Limb (tissue), 2 donors: ENCODE data around the gene RPS3.
"Not testable (repeated sequence)": the region's sequence is repeated elsewhere in the genome, so short reads cannot be mapped to it uniquely, and the experiment has no call there.

Experiments
- DNase-seq, 2 donors: peaks; one replicate each; pipeline ENCODE4 v3.0.0-alpha.2; 2016; ENCODE audit errors: extremely low spot score in 2 of 2

RPS3 gene

DNA sequence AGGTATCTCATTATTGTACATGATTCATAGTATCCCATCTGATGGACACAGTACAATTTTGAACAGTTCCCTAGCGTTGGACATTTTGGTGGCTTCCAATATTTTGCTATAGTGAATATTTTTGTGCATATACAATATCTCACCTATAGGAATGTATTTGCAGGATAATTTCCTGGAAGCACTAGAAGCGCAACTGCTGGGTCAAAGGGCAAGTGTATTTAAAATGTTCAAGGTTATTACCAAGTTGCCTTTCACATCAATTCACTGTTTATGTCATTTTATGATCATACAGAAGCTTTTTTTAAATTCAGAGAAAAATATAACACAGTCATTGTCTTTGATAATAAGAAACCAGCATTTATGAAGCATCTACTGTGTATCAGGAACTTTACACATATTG, 19.1 kb upstream of the RPS3 start:
- no peak for DNase-seq

DNA sequence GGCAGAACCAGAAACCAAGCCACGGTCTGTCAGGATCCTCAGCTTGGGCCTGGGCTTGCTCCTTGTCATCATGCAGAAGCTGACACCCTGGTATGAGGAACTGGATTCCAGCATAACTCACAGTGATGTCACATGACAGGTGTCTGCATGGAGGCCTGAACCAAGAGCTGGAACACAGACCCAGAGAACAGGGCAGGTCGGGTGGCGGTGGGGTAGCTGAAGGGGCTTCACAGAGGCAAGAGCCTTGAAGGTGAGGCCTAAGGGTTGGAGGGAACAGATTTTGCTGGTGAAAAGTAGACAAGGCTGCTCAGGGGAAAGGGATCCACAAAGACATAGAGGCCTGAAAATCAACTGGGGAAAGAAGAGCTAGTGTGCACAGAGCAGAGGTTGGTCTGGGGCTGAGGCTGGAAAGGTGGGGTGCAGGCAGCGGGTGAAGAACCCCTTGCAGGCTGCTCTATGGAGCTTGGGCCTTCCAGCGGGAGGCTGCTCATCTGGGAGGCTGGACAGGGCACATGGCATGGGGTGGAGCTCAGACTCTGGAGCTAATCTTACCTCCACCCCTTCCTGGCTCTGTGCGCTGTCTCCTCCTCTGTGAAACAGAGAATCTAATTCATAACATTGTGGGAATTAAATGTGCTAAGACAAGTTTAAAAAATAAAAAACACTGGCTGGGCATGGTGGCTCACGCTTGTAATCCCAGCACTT, 18.4 kb upstream of the RPS3 start:
- no peak for DNase-seq

DNA sequence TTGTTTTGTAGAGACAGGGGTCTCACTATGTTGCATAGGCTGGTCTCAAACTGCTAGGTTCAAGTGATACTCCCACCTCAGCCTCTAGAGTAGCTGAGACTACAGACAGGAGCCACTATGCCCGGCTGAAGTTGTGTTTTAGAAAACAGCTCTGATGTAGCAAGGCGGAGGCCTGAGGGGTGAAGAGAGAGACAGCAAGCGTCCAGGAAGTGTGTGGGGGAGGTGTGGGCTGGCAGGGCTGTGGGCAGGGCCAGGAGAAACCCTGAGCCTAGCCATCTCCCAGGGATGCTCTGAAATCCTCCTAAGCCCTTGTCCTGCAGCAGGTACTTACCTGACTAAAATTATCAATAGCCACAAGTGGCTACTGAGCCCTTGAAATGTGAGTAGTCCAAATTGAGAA, 16.1 kb upstream of the RPS3 start:
- DNase-seq = no peak

DNA sequence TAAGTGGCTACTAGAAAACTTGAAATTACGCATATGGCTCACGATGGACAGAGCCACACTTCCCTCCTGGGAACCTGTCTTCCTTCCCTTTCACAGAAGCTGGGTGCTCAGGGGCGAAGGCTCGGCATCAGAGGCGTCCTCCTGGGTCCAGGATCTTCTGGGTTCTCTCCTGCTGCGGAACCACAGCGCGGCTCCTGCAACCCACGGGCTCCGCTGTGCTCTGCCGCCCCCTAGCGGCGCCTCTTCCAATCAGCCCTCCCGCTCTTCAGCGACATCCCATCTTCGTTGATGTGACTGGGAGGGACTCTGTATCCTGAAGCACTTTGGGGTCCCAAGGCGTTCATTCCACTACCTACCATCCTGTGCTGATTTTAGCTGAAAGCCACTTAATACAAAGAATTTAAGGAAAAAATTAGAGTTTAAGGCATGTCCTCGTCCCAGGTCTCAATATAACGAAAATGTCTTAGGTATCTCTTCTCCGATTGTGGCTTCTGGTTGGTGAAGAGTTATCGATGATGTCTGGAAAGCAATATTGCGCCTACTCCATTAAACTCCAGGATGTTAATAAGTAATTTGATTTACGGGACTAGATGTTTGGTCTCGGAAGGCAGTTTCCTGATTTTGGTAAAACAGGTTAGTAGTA, 14.8 kb upstream of the RPS3 start:
- DNase-seq = peak; percentile 61 to 85

DNA sequence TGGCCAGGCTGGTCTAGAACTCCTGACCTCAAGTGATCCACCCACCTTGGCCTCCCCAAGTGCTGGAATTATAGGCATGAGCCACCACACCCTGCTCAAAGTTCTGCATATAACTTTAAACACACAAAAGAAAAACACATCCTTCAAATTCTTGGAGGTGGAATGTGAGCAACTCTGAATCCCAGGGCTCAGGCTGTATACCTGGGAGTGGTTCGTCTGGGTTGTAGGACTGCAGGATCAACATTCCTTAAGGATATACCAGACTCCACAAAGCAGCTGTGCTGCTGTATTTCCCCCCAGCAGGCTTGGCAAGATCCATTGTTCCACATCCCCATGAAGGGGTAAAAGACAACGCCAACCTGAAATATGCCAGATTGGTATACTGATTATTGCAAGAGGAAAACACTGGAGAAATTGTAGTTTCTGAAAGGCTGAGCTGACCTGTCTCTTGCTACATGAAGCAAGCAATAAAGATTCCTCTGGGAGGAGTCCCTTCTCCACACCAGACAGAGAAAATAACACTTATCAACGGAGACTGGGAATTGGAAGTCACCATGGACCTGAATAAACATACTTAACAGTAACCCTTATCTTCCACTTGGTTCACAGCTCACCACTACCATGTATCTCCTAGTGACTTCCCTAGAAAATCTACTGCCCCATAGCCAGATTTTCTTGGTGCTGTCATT, 12.2 kb upstream of the RPS3 start:
- DNase-seq = no peak

DNA sequence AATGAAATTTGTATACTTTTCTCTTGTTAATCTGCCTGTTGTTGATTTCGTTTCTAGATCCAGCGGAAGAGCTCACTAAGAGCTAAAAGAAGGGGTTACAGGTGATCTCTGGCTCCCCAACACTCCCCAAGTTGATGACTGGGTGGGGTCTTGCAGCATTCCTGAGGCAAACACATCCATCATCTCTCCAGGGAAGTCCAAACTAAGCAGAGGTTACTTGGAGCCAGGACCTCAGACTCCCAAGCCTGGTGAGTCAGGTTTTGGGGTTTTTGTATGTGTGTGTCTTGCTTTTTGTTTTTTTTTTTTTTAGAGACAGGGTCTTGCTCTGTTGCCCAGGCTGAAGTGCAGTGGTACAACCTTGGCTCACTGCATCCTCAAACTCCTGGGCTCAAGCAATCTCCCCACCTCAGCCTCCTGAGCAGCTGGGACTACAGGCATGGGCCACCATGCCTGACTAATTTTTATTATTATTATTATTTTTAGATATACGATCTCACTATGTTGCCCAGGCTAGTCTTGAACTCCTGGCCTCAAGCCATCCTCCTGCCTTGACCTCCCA, 11.5 kb upstream of the RPS3 start:
- DNase-seq = no peak

DNA sequence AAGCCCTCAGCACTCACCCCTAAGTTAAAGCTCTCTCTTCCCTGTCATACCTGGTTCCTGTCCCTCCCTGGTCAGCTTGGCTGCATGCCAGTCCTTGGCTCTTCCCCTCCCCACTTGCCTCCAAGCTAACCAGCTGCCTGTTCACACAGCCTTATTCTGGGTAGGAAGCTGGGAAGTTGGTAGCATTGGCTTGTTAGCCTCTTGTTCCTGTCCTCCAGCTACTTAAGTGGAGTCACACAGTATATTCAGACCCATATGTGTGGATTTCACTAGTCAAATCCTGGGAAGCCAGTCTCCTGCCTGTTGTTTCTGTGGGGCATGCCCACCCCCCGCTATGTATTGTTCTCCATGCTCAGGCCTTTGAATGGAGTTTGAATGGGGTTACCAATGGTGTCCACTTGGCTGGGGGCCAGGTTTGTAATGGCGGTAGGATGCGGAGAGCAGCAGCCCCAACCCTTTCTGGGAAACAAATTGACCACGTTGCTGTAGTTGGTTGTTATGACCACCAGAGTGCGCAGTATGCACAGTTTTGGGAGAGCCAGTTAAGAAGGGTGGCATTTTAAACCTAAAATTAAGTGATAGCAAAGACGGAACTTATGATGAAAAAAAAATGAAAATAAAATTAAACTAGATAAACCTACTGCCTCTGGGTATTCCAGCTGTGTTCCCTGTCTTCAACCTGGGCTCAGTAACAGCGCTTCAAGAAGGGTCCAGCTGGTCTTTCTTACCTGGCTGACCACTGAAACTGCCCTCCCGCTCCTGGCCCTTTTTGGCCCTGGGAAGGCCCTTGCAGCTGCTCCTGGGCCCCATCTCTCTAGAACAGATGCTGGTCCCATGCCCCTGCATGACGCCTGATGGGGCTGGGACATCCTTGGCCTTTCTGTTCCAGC, 10.7 kb upstream of the RPS3 start:
- peak; percentile 72 to 79 for DNase-seq

DNA sequence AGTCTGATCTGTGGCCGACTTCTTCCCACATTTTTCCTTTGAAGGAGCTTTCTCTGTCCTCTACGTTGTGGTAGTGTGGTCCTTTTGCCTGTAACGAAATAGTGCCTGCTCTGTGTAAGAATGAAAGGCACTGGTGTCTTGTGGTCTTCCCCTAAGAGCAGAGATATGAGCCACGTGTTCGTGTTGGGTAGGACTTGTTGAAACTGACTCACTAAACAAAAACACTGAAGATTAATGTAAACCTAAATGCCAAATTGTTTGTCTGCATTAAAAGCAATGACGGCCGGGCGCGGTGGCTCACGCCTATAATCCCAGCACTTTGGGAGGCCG, 10.1 kb upstream of the RPS3 start:
- no peak for DNase-seq

DNA sequence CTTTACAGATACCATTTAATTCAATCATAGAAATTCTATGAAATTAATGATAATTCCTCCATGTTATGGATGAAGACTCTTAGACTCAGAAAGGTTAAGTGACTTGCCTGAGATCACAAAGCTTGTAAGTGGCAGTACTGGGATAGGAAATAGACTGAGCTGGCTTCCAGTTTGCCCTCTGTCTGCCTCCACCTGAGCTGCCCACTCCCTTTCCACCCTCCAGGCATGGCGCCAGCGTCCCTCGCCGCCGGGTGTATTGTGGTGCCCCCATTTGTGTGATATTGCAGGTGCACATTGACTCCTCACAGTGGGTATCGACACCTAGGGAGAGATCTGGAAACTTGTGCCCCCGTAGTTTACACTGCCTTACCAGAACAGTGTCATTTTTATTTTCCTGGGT, 9.4 kb upstream of the RPS3 start:
- no peak for DNase-seq

DNA sequence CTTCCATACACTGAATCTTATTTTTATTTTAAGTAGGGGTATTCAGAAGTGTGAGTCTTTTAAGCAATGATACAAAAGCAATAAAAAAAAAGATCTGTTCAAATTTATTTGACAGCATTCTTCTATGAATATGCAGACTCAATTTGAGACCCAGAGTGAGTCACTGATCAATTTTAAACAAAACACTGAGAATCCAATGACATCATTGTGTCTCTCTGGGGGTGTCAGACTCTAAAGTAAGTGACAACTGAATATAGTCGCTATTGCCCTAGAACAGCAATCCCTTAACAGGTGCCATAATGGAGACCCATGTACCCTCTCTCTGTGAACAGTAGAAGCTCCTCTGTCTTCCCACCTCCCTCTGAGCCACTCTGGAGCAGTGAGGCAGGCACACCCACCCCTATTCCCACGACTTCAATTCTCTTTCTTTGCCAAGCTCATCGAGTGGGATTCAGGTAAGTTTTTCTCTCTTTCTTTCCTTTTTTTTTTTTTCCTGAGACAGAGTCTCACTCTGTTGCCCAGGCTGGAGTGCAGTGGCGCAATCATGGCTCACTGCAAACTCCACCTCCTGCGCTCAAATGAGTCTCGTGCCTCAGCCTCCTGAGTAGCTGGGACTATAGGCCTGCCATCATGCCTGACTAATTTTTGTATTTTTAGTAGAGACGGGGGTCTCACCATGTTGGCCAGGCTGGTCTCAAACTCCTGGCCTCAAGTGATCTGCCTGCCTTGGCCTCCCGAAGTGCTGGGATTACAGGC, 5.1 kb upstream of the RPS3 start:
- no peak for DNase-seq

DNA sequence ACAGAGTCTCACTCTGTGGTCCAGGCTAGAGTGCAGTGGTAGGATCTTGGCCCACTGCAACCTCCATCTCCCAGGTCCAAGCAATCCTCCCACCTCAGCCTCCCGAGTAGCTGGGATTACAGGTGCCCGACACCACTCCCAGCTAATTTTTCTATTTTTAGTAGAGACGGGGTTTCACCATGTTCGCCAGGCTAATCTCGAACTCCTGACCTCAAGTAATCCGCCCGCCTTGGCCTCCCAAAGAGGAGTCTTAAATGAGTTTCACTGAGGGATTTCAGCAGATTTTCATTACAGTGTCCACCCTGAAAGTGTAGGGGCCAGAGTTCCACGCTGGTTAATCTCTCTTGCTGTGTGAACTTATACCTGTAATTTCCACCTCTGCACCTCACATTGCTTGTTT, 412 bp upstream of the RPS3 start:
- DNase-seq = no peak

DNA sequence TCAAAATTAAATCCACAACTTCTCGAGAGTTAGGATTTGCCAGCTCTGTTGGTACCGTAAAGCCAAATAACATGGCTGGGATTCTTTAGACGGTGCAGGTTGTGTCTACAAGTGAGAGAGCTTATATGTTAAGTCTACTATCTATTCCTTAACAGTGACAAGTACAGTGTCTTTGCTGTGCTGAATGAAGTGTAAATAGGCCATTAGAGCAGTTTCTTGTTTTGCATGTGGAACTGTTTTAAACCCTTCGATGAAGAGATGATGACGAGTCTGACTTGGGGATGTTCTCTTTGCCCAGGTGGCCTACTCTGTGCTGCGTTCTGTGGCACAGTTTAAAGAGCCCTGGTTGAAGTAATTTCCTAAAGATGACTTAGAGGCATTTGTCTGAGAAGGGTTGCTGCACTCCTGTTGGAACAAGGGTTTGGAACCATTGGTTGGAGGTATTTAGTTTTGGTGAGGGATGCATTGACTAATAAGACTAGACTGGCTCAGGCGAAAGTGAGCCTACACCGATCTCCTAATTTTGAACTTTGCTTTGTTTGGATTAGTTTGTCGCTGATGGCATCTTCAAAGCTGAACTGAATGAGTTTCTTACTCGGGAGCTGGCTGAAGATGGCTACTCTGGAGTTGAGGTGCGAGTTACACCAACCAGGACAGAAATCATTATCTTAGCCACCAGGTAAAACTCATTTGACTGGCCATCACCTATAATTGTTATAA, 988 bp downstream of the RPS3 start:
- DNase-seq = no peak

DNA sequence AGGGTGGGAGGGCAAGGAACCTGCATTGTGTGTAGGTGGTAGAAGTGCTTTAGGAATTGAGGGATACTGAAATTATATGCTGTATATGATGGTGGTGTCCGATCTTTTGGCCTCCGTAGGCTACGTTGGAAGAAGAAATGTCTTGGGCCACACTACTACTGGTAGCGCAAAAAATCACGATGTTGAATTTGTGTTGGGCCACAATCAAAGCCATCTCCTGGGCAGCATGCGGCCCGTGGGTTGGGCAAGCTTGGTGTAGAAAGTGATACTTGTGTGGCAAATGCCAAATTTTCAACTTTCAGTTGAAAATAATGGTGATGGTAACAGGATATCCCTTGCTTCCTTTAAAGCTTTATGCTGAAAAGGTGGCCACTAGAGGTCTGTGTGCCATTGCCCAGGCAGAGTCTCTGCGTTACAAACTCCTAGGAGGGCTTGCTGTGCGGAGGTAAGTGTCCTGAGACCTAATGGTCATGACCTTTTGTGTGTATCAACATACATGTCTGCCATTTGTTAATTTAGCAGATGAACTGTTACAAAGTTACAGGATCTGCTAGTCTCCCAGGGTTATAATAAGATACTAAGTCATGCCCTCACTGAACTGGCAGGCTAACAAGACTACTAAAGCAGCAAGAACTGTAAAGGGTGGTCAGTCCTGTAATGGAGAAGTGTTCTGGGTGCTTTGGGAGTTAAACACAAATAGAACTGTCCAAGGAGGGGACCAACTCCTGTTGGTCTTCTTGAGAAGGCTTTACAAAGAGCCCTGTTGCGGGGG, 2.9 kb downstream of the RPS3 start:
- DNase-seq = no peak

DNA sequence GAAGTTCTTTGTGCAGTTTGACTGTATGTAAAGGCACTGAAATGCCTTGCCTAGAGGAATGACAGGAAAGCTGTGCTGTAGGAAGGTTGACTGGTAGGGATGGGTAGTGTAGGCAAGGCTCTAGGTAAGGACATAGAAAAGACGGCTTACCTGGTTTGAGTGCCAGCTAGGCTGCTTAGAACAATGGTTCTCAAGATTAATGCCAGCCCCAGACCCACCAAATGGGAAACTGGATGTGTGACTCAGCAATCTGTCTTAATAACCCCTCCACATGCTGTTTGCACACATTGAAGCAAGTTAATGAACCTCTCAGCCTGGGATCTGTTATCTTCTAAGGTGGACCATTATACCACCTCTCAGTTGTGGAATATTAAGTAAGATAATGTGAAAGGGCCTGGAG, 3.7 kb downstream of the RPS3 start:
- no peak for DNase-seq

DNA sequence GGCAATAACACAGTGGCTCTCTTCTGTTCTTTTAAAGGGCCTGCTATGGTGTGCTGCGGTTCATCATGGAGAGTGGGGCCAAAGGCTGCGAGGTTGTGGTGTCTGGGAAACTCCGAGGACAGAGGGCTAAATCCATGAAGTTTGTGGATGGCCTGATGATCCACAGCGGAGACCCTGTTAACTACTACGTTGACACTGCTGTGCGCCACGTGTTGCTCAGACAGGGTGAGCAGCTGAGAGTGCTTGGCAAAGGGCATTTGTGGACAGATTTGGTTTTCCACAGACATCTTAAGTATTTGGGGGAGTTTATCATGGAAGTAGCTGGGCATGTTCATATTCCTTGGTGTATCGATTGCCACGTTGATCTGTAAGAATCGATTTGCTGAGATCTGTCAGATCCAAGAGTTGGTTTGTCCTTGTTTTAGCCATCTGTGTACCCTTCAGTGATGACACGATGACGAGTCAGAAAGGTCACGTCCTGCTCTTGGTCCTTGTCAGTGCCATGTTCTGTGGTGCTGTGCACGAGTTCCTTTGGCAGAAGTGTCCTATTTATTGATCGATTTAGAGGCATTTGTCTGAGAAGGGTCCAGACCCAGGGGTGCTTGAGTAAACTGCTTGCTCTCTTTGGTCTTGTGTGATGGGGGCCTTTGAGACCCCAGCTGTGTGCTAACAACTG, 4.8 kb downstream of the RPS3 start:
- no peak for DNase-seq

DNA sequence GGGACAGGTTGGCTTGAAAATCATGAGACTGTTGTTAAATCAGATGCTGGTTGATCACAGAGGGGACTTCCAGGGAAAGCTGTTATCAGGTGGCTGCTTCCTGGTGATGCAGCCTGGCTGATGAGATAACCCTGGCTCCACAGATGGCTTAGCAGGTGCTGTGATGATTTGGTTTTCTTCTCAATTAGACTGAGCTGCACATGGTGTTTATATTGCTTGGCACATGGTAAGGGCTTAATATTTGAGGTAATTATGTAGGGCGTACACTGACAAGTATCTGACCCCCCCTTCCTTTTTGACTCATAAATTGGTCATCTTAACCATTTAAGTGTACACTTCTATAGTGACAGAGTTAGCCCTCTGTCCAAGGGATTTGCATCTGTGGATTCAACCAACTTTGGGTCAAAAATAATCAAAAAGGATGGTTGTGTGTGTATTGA, 7.0 kb downstream of the RPS3 start:
- no peak for DNase-seq

DNA sequence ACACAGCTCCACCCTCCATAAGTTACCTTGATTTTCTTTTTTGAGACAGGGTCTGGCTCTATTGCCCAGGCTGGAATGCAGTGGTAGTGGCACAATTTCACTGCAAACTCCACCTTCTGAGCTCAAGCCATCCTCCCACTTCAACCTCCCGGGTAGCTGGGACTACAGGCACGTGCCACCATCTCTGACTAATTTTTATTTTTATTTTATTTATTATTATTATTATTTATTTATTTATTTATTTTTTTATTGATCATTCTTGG, 9.6 kb downstream of the RPS3 start:
- no peak for DNase-seq

DNA sequence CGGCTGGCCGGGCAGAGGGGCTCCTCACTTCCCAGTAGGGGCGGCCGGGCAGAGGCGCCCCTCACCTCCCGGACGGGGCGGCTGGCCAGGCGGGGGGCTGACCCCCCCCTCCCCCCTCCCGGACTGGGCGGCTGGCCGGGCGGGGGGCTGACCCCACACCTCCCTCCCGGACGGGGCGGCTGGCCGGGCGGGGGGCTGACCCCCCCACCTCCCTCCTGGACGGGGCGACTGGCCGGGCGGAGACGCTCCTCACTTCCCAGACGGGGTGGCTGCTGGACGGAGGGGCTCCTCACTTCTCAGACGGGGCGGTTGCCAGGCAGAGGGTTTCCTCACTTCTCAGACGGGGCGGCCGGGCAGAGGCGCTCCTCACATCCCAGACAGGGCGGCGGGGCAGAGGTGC, 10.7 kb downstream of the RPS3 start:
- DNase-seq = not testable (repeated sequence)

DNA sequence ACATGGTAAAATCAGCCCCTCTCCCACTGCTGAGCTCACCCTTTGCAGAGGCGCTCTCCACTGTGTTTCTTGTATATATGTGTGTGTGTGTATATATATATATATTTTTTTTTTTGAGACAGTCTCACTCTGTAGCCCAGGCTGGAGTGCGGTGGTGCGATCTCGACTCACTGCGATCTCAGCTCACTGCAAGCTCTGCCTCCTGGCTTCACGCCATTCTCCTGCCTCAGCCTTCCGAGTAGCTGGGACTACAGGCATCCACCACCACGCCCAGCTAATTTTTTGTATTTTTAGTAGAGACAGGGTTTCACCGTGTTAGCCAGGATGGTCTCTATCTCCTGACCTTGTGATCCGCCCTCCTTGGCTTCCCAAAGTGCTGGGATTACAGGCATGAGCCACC, 13.8 kb downstream of the RPS3 start:
- DNase-seq = not testable (repeated sequence)
